OCI-LY7 (cell line): ENCODE results near the gene KRT72. TPM values are rescaled to one million over a fixed set of nuclear protein-coding genes. Genes with fewer than 3 reads are reported as not detected.

ENCODE experiments used
- BruUV-seq: library from RNA; stranded (reverse); fragments of 400-500 nt; replicated peaks from 2 replicates; lab custom pipeline; 2021; lab: Mats Ljungman, UMichigan
- CTCF ChIA-PET: fragments of 300-600 bp; sonication (Branson Sonifier 250); formaldehyde crosslinking; loops from one replicate; lab custom pipeline; 2022; ENCODE audit warnings: antibody characterized with exemption; ENCODE audit not compliant: unreplicated experiment; lab: Charles Lee
- POLR2A ChIA-PET: fragments of 300-600 bp; sonication (Branson Sonifier 250); formaldehyde crosslinking; loops from one replicate; lab custom pipeline; 2022; ENCODE audit warnings: antibody characterized with exemption; lab: Charles Lee
- DNase-seq: peaks from one replicate; pipeline ENCODE4 v3.0.0-alpha.2; 2015; ENCODE audit warnings: low spot score
- H2AFZ ChIP-seq: fragments of 200-600 bp; sonication (generic), shearing (Covaris generic); 2 replicates; pipeline ENCODE4 v1.6.1; 2014; ENCODE audit warnings: mild to moderate bottlenecking, antibody characterized with exemption, low read length, moderate library complexity
- H3K27ac ChIP-seq: fragments of 200-600 bp; sonication (generic); 2 replicates; pipeline ENCODE4 v1.5.1; 2014; ENCODE audit warnings: mixed run types, low read depth, mild to moderate bottlenecking, moderate library complexity, low read length, inconsistent platforms; ENCODE audit not compliant: poor library complexity, severe bottlenecking
- H3K36me3 ChIP-seq: fragments of 200-600 bp; sonication (generic); 2 replicates; pipeline ENCODE4 v1.6.1; 2014; ENCODE audit warnings: mild to moderate bottlenecking, antibody characterized with exemption, low read length, moderate library complexity, mixed read lengths; ENCODE audit not compliant: insufficient read depth
- H3K4me1 ChIP-seq: fragments of 200-600 bp; sonication (generic); 2 replicates; pipeline ENCODE4 v1.5.1; 2014; ENCODE audit warnings: mild to moderate bottlenecking, low read length; ENCODE audit not compliant: insufficient read depth, poor library complexity, severe bottlenecking
- H3K4me2 ChIP-seq: fragments of 200-600 bp; sonication (generic); 2 replicates; pipeline ENCODE4 v1.6.1; 2014; ENCODE audit warnings: mild to moderate bottlenecking, low read length
- H3K4me3 ChIP-seq: fragments of 200-600 bp; sonication (generic); 2 replicates; pipeline ENCODE4 v1.5.1; 2014; ENCODE audit warnings: mild to moderate bottlenecking, low read depth, low read length; ENCODE audit not compliant: poor library complexity, severe bottlenecking
- H3K79me2 ChIP-seq: fragments of 200-600 bp; sonication (generic); 2 replicates; pipeline ENCODE4 v1.6.1; 2016; ENCODE audit warnings: low read depth, mild to moderate bottlenecking, low read length, moderate library complexity, mixed read lengths; ENCODE audit not compliant: insufficient read depth
- H3K9me2 ChIP-seq: fragments of 200-600 bp; sonication (generic); 2 replicates; pipeline ENCODE4 v1.6.1; 2016; ENCODE audit warnings: mild to moderate bottlenecking, low read length, mixed read lengths; ENCODE audit not compliant: insufficient read depth
- H3K9me3 ChIP-seq: fragments of 200-600 bp; sonication (generic); 2 replicates; pipeline ENCODE4 v1.6.1; 2014; ENCODE audit warnings: mild to moderate bottlenecking, mixed run types, low read length, mixed read lengths
- H4K20me1 ChIP-seq: fragments of 200-600 bp; sonication (generic); 2 replicates; pipeline ENCODE4 v1.6.1; 2014; ENCODE audit warnings: mild to moderate bottlenecking, antibody characterized with exemption, low read length, moderate library complexity, mixed read lengths; ENCODE audit not compliant: insufficient read depth
- EZH2phosphoT487 ChIP-seq: fragments of 200-600 bp; sonication (generic); IDR thresholded peaks from 2 replicates; pipeline ENCODE4 v1.6.1; 2018; ENCODE audit warnings: low read depth, borderline replicate concordance, mild to moderate bottlenecking, mixed run types, antibody characterized with exemption, low read length, moderate library complexity, mixed read lengths
- intact Hi-C: fragments of 100-400 bp; cut with micrococcal nuclease; formaldehyde crosslinking; loops from one replicate; pipeline ENCODE4 v1.10.0; 2022; ENCODE audit not compliant: unreplicated experiment
- total RNA-seq, 2 experiments: library from RNA; depleted of rRNA in 1 of 2; stranded (reverse); fragments of >200 nt in 1 of 2; shearing (Covaris generic) in 1 of 2; gene quantifications; 2 replicates each; pipeline ENCODE4 v1.2.3, GENCODE V29; 2014 to 2022
- TF ChIP-seq, protein P1 (sequence below): fragments of 200-600 bp; sonication (generic); conservative IDR thresholded peaks from 2 replicates; pipeline ENCODE4 v1.5.1; 2014; ENCODE audit warnings: mild to moderate bottlenecking, antibody characterized with exemption, low read length, moderate library complexity, mixed read lengths

The KRT72 gene
- total RNA-seq, 2 experiments from 2014 or later, result not detected

DNA sequence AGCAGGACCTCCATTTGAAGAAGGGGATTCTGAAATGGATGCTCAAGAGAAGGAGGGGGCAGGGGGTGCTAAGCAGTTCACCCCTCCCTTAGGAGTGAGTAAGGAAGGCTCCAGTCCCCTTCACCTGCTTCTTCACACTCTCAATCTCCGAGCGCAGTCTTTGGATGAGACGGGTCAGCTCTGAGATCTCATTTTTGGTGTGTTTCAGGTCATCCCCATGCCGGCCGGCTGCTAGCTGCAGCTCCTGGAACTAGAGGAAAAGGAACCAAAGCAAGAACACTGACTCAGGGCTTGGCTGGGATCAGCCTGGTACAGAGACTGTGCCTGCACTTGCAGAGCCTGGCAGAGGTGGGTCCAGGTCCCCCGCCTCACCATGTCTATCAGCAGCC, 9.8 kb upstream of the KRT72 start:
- ChIA-PET POLR2A (no interaction called here), CTCF (no interaction called here)
- no peaks in the 10 kb centered on the region for H3K9me2 ChIP-seq
- no peaks in the 10 kb centered on the region for H3K4me1 ChIP-seq
- no peak overlapping the region for H3K27ac ChIP-seq
- BruUV-seq, result no TSS peak
- no peak for DNase-seq
- intact Hi-C loops, result no loop called here
- no peaks in the 10 kb centered on the region for H3K79me2 ChIP-seq
- H3K36me3 ChIP-seq, result no peaks in the 10 kb centered on the region
- H4K20me1 ChIP-seq, result no peaks in the 10 kb centered on the region
- no peak overlapping the region for H2AFZ ChIP-seq
- no peak overlapping the region for H3K4me3 ChIP-seq
- H3K9me3 ChIP-seq, result no peaks in the 10 kb centered on the region
- H3K4me2 ChIP-seq, result no peak overlapping the region
- TF ChIP-seq, protein P1, sequence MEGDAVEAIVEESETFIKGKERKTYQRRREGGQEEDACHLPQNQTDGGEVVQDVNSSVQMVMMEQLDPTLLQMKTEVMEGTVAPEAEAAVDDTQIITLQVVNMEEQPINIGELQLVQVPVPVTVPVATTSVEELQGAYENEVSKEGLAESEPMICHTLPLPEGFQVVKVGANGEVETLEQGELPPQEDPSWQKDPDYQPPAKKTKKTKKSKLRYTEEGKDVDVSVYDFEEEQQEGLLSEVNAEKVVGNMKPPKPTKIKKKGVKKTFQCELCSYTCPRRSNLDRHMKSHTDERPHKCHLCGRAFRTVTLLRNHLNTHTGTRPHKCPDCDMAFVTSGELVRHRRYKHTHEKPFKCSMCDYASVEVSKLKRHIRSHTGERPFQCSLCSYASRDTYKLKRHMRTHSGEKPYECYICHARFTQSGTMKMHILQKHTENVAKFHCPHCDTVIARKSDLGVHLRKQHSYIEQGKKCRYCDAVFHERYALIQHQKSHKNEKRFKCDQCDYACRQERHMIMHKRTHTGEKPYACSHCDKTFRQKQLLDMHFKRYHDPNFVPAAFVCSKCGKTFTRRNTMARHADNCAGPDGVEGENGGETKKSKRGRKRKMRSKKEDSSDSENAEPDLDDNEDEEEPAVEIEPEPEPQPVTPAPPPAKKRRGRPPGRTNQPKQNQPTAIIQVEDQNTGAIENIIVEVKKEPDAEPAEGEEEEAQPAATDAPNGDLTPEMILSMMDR, result no peak
- no peak for TF ChIP-seq EZH2phosphoT487

DNA sequence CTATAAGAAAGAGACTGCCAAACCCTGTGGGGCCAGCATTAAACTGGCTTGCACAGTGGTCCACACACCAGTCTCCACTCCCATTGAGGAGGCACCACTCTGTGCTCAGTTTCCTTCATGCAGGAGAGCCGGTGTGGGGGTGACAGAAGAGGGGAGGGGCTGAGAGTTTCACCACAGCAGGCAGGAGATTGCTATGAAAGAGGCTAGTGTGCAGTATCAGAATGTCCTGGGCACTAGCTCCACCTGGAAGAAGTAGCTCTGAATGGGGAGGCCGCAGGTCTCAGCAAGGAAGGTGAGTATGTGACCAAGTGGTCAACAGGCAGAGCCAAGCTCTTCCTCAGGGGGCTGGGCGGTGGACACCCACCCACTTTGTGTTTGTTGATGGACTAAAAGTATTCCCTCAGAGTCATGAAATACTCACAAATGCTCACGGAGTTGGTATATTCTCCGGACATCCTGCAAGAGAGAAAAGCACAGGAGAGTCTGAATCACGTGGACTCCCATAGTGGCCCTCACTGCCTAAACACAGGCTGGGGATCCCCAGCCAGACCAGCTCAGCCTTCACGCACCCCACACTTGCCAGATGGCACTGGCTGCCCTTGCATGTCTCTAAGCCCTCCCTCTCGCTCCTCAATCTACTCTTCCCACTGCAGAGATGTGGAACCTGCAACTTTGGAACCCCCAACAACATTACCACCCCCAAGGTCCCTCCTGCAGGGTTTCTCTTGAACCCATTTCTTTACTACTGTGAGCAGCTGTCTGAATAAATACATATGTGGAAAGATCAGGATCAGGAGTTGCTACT, 7.8 kb upstream of the KRT72 start:
- Histone ChIP-seq H3K4me1 (no peaks in the 10 kb centered on the region), H4K20me1 (no peaks in the 10 kb centered on the region), H3K4me2 (no peak overlapping the region), H2AFZ (no peak overlapping the region), H3K79me2 (no peaks in the 10 kb centered on the region), H3K9me2 (no peaks in the 10 kb centered on the region), H3K36me3 (no peaks in the 10 kb centered on the region), H3K27ac (no peak overlapping the region), H3K9me3 (no peaks in the 10 kb centered on the region), H3K4me3 (no peak overlapping the region)
- no peak for DNase-seq
- CTCF ChIA-PET, result no interaction called here
- TF ChIP-seq EZH2phosphoT487, result no peak
- TF ChIP-seq, protein P1, result no peak
- BruUV-seq, result no TSS peak
- intact Hi-C loops, result no loop called here
- POLR2A ChIA-PET, result no interaction called here

DNA sequence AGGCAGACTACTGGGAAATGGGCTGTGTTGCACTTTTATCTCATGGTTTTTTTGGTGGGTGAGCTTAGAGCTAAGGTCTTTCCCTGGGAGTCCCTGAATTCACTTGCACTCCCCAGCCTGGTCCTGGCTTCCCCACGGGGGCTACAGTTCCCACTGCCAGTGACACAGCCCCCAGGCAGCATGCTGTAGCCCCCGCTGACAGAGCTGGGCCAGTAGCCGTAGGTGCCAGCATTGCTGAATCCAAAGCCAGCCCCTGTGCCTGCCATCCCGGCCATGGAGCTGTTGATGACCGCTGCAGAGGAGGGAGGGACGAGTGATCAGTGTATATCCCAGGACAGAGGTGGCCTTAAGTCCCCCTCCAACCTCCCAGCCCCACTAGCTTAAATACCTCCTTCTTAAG, 6.9 kb upstream of the KRT72 start:
- Histone ChIP-seq H3K9me2 (no peaks in the 10 kb centered on the region), H3K4me1 (no peaks in the 10 kb centered on the region), H2AFZ (no peak overlapping the region), H3K36me3 (no peaks in the 10 kb centered on the region), H3K4me2 (no peak overlapping the region), H3K4me3 (no peak overlapping the region), H4K20me1 (no peaks in the 10 kb centered on the region), H3K27ac (no peak overlapping the region), H3K79me2 (no peaks in the 10 kb centered on the region), H3K9me3 (no peaks in the 10 kb centered on the region)
- POLR2A ChIA-PET, result no interaction called here
- BruUV-seq, result no TSS peak
- no peak for DNase-seq
- CTCF ChIA-PET, result no interaction called here
- TF ChIP-seq EZH2phosphoT487, result no peak
- TF ChIP-seq, protein P1, result no peak
- intact Hi-C loops, result no loop called here
